BE2C (cell line): ENCODE results near the gene TARDBP.
A peak's percentile ranks its signal among the peaks of the same experiment; 100 is the strongest.

ENCODE experiments used
- DNase-seq: peaks from one replicate; pipeline ENCODE4 v3.0.0-alpha.2; 2020
- H3K27me3 ChIP-seq: fragments of 250-450 bp; sonication (Bioruptor Pico); 2 replicates; pipeline ENCODE4 v1.5.1; 2020; ENCODE audit warnings: mild to moderate bottlenecking
- H3K36me3 ChIP-seq: fragments of 250-450 bp; sonication (Bioruptor Pico); 2 replicates; pipeline ENCODE4 v1.5.1; 2020; ENCODE audit warnings: mild to moderate bottlenecking
- H3K4me1 ChIP-seq: fragments of 250-450 bp; sonication (Bioruptor Pico); 2 replicates; pipeline ENCODE4 v1.5.1; 2020
- H3K4me3 ChIP-seq: 2 replicates; pipeline ENCODE4 v1.5.1; 2011; ENCODE audit warnings: low read depth, low read length
- H3K9me3 ChIP-seq: fragments of 250-450 bp; sonication (Bioruptor Pico); 2 replicates; pipeline ENCODE4 v1.5.1; 2020
- CTCF ChIP-seq: IDR thresholded peaks from 2 replicates; pipeline ENCODE4 v1.5.1; 2012; ENCODE audit warnings: mild to moderate bottlenecking, low read depth, low read length

Gene TARDBP

GRCh38 chr1:11056504-11056903 is 44.0 kb downstream of the TARDBP start:
- TF ChIP-seq CTCF, result no peak
- Histone ChIP-seq H3K4me3 (no peak overlapping the region), H3K4me1 (peaks cover 21% of the 10 kb centered on the region), H3K9me3 (no peaks in the 10 kb centered on the region), H3K27me3 (no peaks in the 10 kb centered on the region), H3K36me3 (peaks cover 26% of the 10 kb centered on the region)
- DNase-seq, result no peak

GRCh38 chr1:11057477-11057876 is 45.0 kb downstream of the TARDBP start:
- no peak for DNase-seq
- no peaks in the 10 kb centered on the region for H3K27me3 ChIP-seq
- no peaks in the 10 kb centered on the region for H3K9me3 ChIP-seq
- H3K4me1 ChIP-seq, result peaks cover 13% of the 10 kb centered on the region; the same call in 1 of the 2 replicates
- no peak for TF ChIP-seq CTCF
- H3K36me3 ChIP-seq, result peaks cover 26% of the 10 kb centered on the region
- H3K4me3 ChIP-seq, result no peak overlapping the region

GRCh38 chr1:11058026-11058425 is 45.6 kb downstream of the TARDBP start:
- no peak for DNase-seq
- Histone ChIP-seq H3K9me3 (no peaks in the 10 kb centered on the region), H3K27me3 (no peaks in the 10 kb centered on the region), H3K4me1 (peaks cover 9% of the 10 kb centered on the region; the same call in 1 of the 2 replicates), H3K36me3 (peaks cover 26% of the 10 kb centered on the region), H3K4me3 (no peak overlapping the region)
- TF ChIP-seq CTCF, result no peak

GRCh38 chr1:11058595-11059154 is 46.2 kb downstream of the TARDBP start:
- H3K9me3 ChIP-seq, result no peaks in the 10 kb centered on the region
- peaks cover 26% of the 10 kb centered on the region for H3K36me3 ChIP-seq
- no peaks in the 10 kb centered on the region for H3K27me3 ChIP-seq
- H3K4me1 ChIP-seq, result peaks cover 2% of the 10 kb centered on the region; the same call in 1 of the 2 replicates
- peak overlapping the region; percentile 79 for H3K4me3 ChIP-seq
- no peak for DNase-seq
- TF ChIP-seq CTCF, result no peak

GRCh38 chr1:11059155-11059967 is 46.9 kb downstream of the TARDBP start:
- no peaks in the 10 kb centered on the region for H3K9me3 ChIP-seq
- H3K27me3 ChIP-seq, result no peaks in the 10 kb centered on the region
- H3K4me1 ChIP-seq, result no peaks in the 10 kb centered on the region
- peak overlapping the region; percentile 79 for H3K4me3 ChIP-seq
- H3K36me3 ChIP-seq, result peaks cover 22% of the 10 kb centered on the region
- no peak for TF ChIP-seq CTCF
- peak; percentile 17 for DNase-seq
